Measurements from ENCODE around the gene PKP3.

- no peak for TF ChIP-seq POLR2AphosphoS5 (IDR thresholded peaks at IDR 0.05)
- no peak for TF ChIP-seq CTCF (IDR thresholded peaks at IDR 0.05 in 8 of 11, conservative IDR thresholded peaks at IDR 0.05 in 3 of 11)
- TF ChIP-seq POLR2A (IDR thresholded peaks at IDR 0.05) = no peak
These were observed 22.2 kb downstream of the PKP3 start for GRCh38 chr11:416051-416756.

All from spleen (tissue), 7 donors.